GM18507 (cell line): ENCODE results near the gene PUM1.

Experiments used
- DNase-seq: peaks from one replicate; pipeline ENCODE4 v3.0.0; 2011; ENCODE audit warnings: low read depth; ENCODE audit not compliant: insufficient read length; ENCODE audit errors: extremely low spot score
- FAIRE-seq: peaks from 2 replicates; lab custom pipeline; 2011; peaks lifted over from hg19 to GRCh38; lab: Jason Lieb, UNC

Gene PUM1

GRCh38 chr1:30914931-30915330 lies 150.6 kb downstream of the PUM1 start:
- DNase-seq (no peak), FAIRE-seq (no peak)

DNA sequence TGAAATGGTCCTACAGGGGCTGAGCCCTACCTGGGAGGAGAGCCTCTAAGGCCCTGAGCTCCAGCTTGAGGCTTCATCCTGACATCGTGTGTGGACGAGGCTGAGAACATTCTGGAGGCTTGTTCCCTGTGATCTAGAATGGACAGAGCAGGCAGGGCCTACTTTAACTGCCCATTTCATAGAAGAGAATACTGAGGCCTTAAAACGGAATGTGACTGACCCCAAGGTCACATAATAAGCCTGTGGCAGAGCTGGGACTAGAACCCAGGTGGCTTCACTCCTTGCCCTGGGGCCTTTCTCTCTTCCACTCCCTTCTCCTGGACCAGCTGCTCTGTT lies 151.0 kb downstream of the PUM1 start:
- FAIRE-seq (no peak), DNase-seq (no peak)

DNA sequence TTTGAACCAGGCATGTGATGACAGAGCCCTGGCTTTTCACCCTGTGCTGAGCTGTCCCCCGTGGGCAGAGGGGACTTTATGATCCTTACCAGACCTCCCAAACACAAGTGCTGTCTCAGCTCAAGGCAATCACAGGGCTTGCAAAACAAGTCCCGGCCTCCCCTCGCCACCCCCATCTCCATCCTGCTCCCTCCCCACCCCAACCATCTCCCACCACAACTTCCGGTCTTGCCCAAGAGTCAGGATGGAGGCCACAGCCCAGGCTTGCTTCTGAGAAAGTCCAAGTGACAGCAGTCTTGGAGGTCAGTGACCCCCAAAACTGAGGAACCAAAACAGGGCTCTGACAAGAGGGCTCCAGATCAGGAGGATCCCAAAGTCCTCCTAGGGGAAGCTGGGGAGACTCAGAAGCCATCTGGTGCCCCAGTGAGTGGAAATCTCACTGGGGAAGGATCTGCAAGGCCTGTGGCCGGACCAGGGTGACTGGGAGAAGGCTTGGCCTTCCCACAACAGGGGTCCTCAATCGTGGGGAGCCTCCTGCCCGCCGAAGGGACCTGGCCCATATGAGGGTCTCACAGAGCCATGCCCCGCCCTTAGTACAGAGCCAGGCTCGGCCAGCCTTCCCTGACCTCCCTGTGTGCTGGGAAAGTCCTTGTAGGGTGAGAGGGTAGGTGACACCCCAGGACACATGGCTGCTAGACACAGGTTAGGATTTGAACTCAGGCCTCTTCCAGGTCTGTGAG lies 152.4 kb downstream of the PUM1 start:
- DNase-seq: no peak
- FAIRE-seq: no peak

GRCh38 chr1:30912224-30912623 lies 153.3 kb downstream of the PUM1 start:
- no peak for FAIRE-seq

GRCh38 chr1:30911059-30911954 lies 154.2 kb downstream of the PUM1 start:
- DNase-seq (peak; percentile 47), FAIRE-seq (peak; percentile 86)

More at GRCh38 chr1:30912224-30912623, 153.3 kb downstream of the PUM1 start:
- DNase-seq: no peak

GRCh38 chr1:30909365-30910068 lies 156.0 kb downstream of the PUM1 start:
- no peak for FAIRE-seq
- no peak for DNase-seq

DNA sequence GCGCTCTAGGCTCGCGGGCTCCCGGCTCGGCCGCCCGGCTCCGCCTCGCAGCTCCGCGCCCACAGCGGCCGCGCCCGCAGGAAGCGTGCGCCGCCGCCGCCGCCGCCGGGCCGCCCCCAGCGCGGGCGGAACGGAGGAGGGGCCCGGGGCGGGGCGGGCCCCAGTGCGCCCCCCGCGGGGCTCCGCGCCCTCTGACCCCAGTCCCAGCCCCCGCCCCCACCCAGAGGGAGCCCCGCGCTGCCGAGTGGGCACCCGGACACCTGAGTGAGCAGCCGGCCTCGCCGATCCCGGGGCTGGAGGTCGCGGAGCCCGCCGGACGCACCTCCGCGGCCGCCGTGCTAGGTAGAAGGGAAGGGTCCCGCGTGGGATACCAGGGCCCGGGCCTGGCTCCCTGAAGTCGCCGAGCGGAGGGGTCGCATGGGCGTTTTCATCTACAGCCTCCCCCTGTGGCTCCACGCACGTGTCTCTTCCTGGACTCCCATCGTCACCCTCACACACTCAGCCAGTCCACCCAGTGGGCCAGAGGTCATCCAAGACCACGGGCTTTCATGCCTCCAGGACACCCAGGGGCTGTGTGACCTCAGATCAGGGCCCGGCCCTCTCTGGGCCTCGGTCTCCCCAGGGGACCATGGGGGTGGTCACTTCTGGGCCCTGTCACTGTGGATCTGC lies 156.7 kb downstream of the PUM1 start, which contains the start of gene SDC3:
TSS of gene SDC3 (minus strand) at position 63 of the 669 bp plus-strand sequence. CDS start 172 bp downstream, outside the sequence.
- DNase-seq: no peak
- FAIRE-seq: no peak

GRCh38 chr1:30908316-30908695 lies 157.2 kb downstream of the PUM1 start:
- DNase-seq (no peak), FAIRE-seq (no peak)

DNA sequence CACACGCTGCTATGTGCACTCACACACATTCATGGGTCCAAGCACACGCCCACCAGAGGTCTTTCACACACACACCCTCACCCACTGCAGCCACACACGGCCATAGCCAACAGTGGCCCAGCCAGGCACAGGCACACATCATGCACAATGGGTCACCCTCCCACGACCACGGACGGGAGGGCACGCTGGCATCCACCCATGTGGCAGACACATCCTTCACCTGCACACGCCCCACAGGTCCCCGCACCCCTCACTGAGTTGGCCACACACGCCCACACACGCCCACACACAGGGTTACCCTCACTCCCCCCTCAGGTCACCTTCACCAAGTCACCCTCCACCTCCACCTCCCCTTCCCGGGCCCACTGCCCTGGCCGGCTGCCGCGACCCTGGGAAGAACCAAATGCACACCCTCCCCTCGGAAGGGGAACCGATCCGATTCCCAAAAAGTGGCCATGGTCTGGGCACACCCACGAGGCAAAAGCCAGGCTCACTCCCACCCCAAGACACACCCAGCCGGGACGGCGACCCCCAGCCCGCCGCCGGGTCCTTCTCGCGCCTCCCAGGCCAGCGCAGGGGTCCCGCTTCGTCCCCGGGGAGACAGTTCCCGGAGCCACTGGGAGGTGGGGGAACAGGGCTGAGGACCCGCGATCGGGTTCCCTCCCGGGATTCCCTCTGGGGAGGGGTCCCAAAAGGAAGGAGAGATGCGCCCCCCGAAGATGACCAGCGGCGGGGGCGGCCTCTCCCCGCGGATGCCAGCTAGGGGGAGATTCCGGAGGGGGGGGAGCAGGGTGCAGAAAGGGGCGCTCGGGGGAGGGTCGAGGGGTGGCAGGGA lies 157.8 kb downstream of the PUM1 start:
- no peak for DNase-seq
- no peak for FAIRE-seq

DNA sequence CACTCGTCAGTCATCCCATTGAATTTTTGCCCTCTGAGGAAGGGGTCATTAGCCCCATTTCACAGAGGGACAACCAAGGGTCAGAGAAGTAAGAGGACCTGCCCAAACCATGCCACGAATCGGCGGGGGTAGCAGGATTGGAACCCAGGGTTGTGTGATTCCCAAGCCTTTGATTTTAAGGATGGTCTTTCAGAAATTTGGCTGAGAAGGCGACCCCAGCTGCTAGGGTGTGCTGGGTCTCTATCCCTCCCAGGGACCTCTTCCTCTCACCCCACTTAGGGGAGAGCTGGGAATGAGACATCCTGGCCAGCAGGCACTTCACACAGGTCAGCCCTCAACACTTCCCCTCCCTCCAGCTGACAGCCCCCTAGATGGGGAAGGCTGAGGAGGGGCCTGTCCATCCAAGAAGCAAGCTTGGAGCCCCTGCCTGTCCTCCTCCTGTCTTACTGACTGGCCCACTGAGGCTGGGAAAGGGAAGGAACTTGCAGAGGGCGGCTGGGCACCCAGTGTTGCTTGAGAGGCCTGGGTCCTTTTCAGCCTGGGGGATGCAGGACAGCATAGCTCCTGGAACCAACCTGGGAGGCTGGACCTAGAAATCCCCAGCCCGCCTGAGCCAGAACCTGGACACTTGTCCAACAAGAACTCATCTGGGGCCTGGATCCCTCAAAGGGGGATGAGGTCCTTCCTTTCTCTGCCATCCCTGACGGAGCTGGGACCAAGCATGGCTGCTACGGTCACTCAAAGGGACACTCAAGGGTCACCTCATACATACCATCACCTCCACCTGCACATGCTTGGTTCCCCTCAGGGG lies 158.7 kb downstream of the PUM1 start:
- no peak for FAIRE-seq

DNA sequence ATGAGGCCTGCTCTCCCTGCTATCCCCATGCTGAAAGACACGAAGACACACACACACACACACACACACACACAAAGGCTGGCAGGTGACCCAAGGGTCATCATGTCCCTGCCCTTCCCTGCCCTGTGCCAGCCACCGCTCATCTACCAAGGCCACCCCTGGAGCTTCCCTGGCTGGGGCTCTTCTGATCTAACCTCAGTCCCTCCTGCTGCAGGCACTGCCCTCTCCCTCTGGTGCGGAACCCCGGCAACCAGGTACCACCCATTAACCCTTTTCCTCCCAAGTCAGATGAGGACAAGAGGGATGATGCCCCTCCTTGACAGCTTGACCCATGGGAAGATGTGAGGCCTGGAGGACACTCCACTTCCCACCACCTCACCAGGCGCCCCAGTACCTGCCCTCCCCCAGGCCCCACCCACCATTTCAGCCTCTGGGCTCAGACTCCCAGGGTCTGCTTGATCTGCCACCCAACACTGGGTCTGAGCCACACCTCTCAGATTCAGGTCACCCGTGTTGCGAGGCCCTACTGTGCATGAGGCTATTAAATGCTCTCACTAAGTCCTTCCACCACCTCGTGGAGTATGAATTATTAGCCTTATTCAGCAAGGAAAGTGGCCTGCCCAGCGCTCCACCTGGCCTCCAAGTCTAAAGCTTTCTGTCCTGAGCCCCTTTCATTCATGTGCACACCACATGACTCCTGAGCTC lies 159.4 kb downstream of the PUM1 start:
- FAIRE-seq (no peak), DNase-seq (no peak)

More for the DNA sequence above, 158.7 kb downstream of the PUM1 start:
- DNase-seq: no peak

DNA sequence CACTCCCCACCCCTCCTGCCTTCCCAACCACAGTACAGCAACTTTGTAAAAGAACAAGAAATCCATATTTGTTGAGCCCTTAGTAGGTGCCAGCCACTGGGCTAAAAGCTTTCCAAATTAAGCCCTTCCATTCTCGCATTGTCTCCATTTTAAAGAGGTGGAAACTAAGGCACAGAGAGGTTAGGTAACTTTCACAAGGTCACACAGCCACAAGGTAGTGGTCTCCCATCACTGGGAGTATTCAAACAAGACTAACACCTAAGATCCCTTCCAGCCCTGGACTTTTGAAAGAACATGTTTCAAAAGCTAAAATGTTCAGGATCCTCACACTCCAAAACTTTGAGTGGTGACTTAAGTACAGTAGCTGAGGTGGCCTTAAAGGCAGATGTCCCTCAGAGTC lies 160.1 kb downstream of the PUM1 start:
- DNase-seq (no peak), FAIRE-seq (no peak)

- FAIRE-seq (no peak), DNase-seq (no peak)
These were observed 160.6 kb downstream of the PUM1 start for GRCh38 chr1:30904962-30905335.

- no peak for DNase-seq
- FAIRE-seq: no peak
These were observed 161.1 kb downstream of the PUM1 start for GRCh38 chr1:30904191-30904961.

- DNase-seq: no peak
- no peak for FAIRE-seq
These were observed 162.0 kb downstream of the PUM1 start for GRCh38 chr1:30903343-30904034.

DNA sequence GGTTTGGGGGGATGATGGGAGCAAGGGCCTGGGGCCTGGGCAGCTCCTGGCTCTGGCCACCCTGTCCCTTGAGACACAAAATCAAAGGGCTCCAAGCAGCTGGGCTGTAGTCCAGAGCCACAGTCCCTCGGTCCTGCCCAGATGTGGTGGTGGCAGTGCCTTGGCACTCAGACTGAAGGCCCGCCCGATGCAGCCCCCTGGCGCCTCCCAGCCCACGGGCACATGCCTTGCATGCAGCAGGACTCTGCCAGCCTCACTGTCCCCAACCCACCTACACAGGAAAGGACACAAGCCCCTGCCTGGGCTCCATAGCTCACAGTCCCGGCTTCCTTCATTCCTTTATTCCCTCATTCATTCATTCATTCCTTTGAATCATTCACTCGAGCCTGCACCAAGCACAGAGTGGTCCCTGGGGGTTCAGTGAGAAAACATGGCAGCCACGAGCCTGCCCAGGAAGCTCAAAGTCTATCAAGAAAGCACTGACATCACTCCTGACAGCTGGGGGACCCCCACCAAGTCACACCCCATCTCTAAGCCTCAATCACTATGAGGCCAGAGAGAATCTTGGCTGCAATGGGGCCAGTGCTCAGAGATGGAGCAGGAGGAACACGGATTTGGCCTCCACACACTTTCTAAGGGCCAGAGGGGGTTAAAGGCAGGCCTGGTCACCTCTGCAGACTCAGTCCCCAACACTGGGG lies 162.8 kb downstream of the PUM1 start:
- FAIRE-seq: no peak
- DNase-seq: no peak
